Astrocyte of the spinal cord (primary cell): ENCODE data around the gene ELAC1.

Experiments used
- DNase-seq: peaks from one replicate; pipeline ENCODE4 v3.0.0; 2011; ENCODE audit warnings: low read depth, low spot score
- H3K4me3 ChIP-seq: 2 replicates; pipeline ENCODE4 v1.5.1; 2011; ENCODE audit warnings: low read depth, mild to moderate bottlenecking, low read length, moderate library complexity
- CTCF ChIP-seq: IDR thresholded peaks from 2 replicates; pipeline ENCODE4 v1.5.1; 2012; ENCODE audit warnings: low read depth, mild to moderate bottlenecking, low read length, inconsistent platforms
- in situ Hi-C: cut with HindIII; loops from 2 replicates; pipeline ENCODE4 v1.10.0; 2017; ENCODE audit warnings: low sequenced_read_pairs

The ELAC1 gene

GRCh38 chr18:51006948-51007789 is 39.3 kb downstream of the ELAC1 start:
- no peak for TF ChIP-seq CTCF

GRCh38 chr18:51007790-51008139 is 39.9 kb downstream of the ELAC1 start:
- no peak for TF ChIP-seq CTCF
- DNase-seq: no peak

More at GRCh38 chr18:51006948-51007789, 39.3 kb downstream of the ELAC1 start:
- DNase-seq: no peak
- in situ Hi-C loops: no loop called here
- H3K4me3 ChIP-seq: no peak overlapping the region

GRCh38 chr18:51009072-51009471 is 41.2 kb downstream of the ELAC1 start:
- DNase-seq: no peak
- H3K4me3 ChIP-seq: no peak overlapping the region
- in situ Hi-C loops: no loop called here
- TF ChIP-seq CTCF: no peak

More at GRCh38 chr18:51007790-51008139, 39.9 kb downstream of the ELAC1 start:
- in situ Hi-C loops: no loop called here
- H3K4me3 ChIP-seq: no peak overlapping the region

GRCh38 chr18:51010218-51010617 is 42.4 kb downstream of the ELAC1 start:
- no peak for DNase-seq
- TF ChIP-seq CTCF: no peak
- in situ Hi-C loops: no loop called here

GRCh38 chr18:51011709-51012108 is 43.9 kb downstream of the ELAC1 start:
- in situ Hi-C loops: no loop called here
- TF ChIP-seq CTCF: no peak
- DNase-seq: no peak
- H3K4me3 ChIP-seq: no peak overlapping the region

More at GRCh38 chr18:51010218-51010617, 42.4 kb downstream of the ELAC1 start:
- no peak overlapping the region for H3K4me3 ChIP-seq

GRCh38 chr18:51012441-51012840 is 44.6 kb downstream of the ELAC1 start:
- no peak for TF ChIP-seq CTCF
- no peak overlapping the region for H3K4me3 ChIP-seq
- in situ Hi-C loops: no loop called here
- DNase-seq: no peak
